SK-N-SH (cell line): ENCODE data around the gene ROBO4. TPM values are rescaled to one million over a fixed set of nuclear protein-coding genes. Genes with fewer than 3 reads are reported as not detected.
A peak's percentile ranks its signal among the peaks of the same experiment; 100 is the strongest.

ENCODE experiments used
- CTCF ChIA-PET: fragments of 300-600, 350-600 bp; formaldehyde crosslinking; extraction: SDS; loops from one replicate; lab custom pipeline; 2021; lab: Yijun Ruan, JAX
- POLR2A ChIA-PET: fragments of 350-600 bp; sonication (Branson Sonifier 250); formaldehyde crosslinking; extraction: SDS; loops from one replicate; lab custom pipeline; 2020; ENCODE audit warnings: antibody characterized with exemption, inconsistent platforms; lab: Yijun Ruan, JAX
- DNase-seq: peaks from one replicate; pipeline ENCODE4 v3.0.0; 2012
- H2AFZ ChIP-seq: fragments of 200-600 bp; sonication (generic); 2 replicates; pipeline ENCODE4 v1.8.1; 2016; ENCODE audit warnings: antibody characterized with exemption, mild to moderate bottlenecking, low read depth
- H3F3A ChIP-seq: fragments of 200-600 bp; sonication (generic); replicated peaks from 2 replicates; pipeline ENCODE3; 2016; ENCODE audit warnings: antibody characterized with exemption, mild to moderate bottlenecking; ENCODE audit not compliant: insufficient read depth
- H3K27ac ChIP-seq, 2 experiments: fragments of 200-500 bp in 1 of 2; fragments of 200-600 bp in 1 of 2; sonication (Bioruptor generic) in 1 of 2; sonication (generic), shearing (Covaris generic) in 1 of 2; 2 replicates each; pipeline versions ENCODE4 v1.5.1 to v1.6.1; 2014 to 2016; ENCODE audit warnings: low read depth in 2 of 2, inconsistent platforms in 1 of 2, low read length in 1 of 2, mild to moderate bottlenecking in 1 of 2, mixed read lengths in 1 of 2
- H3K27me3 ChIP-seq: fragments of 200-600 bp; sonication (generic), shearing (Covaris generic); 2 replicates; pipeline ENCODE4 v1.6.1; 2016; ENCODE audit warnings: mixed run types; ENCODE audit not compliant: insufficient read depth
- H3K36me3 ChIP-seq, 2 experiments: fragments of 200-500 bp in 1 of 2; fragments of 200-600 bp in 1 of 2; sonication (Bioruptor generic) in 1 of 2; sonication (generic) in 1 of 2; replicated peaks in 1 of 2; 2 replicates each; pipeline versions ENCODE3 to v1.5.1; 2014 to 2016; ENCODE audit warnings: low read length in 1 of 2, mild to moderate bottlenecking in 1 of 2; ENCODE audit not compliant: insufficient read depth in 2 of 2, control insufficient read depth in 1 of 2
- H3K4me1 ChIP-seq, 2 experiments: fragments of 200-500 bp in 1 of 2; fragments of 200-600 bp in 1 of 2; sonication (Bioruptor generic) in 1 of 2; sonication (generic), shearing (Covaris generic) in 1 of 2; 2 replicates each; pipeline versions ENCODE4 v1.5.1 to v1.6.1; 2014 to 2016; ENCODE audit warnings: low read depth in 1 of 2, low read length in 1 of 2, mixed run types in 1 of 2; ENCODE audit not compliant: insufficient read depth in 2 of 2, control insufficient read depth in 1 of 2
- H3K4me2 ChIP-seq: fragments of 200-600 bp; sonication (generic), shearing (Covaris generic); 2 replicates; pipeline ENCODE4 v1.6.1; 2017; ENCODE audit warnings: mixed run types
- H3K4me3 ChIP-seq, 2 experiments: fragments of 200-500 bp in 1 of 2; fragments of 200-600 bp in 1 of 2; sonication (Bioruptor generic) in 1 of 2; sonication (generic), shearing (Covaris generic) in 1 of 2; 2 replicates each; pipeline versions ENCODE4 v1.5.1 to v1.8.1; 2014 to 2016; ENCODE audit warnings: low read depth in 2 of 2, inconsistent platforms in 1 of 2, low read length in 1 of 2, mild to moderate bottlenecking in 1 of 2, mixed read lengths in 1 of 2, moderate library complexity in 1 of 2
- H3K79me2 ChIP-seq: fragments of 200-600 bp; sonication (generic); 2 replicates; pipeline ENCODE4 v1.8.1; 2017; ENCODE audit warnings: mild to moderate bottlenecking; ENCODE audit not compliant: insufficient read depth
- H3K9ac ChIP-seq: fragments of 200-600 bp; sonication (generic); 2 replicates; pipeline ENCODE4 v1.6.1; 2017; ENCODE audit warnings: mixed run types
- H3K9me2 ChIP-seq: fragments of 200-600 bp; sonication (generic); 2 replicates; pipeline ENCODE4 v1.6.1; 2017; ENCODE audit warnings: mixed run types
- H3K9me3 ChIP-seq: fragments of 200-600 bp; sonication (generic); 2 replicates; pipeline ENCODE4 v1.6.1; 2017; ENCODE audit warnings: mixed run types, mild to moderate bottlenecking, moderate library complexity
- H4K20me1 ChIP-seq: fragments of 200-600 bp; sonication (generic); 2 replicates; pipeline ENCODE4 v1.6.1; 2017; ENCODE audit warnings: mild to moderate bottlenecking, mixed run types; ENCODE audit not compliant: insufficient read depth
- ELF1 ChIP-seq: IDR thresholded peaks from 2 replicates; pipeline ENCODE4 v1.4.0; 2012
- EZH2phosphoT487 ChIP-seq: fragments of 200-600 bp; sonication (generic); IDR thresholded peaks from 2 replicates; pipeline ENCODE4 v1.6.1; 2017; ENCODE audit warnings: low read depth, mixed run types, mild to moderate bottlenecking, antibody characterized with exemption, moderate library complexity, borderline replicate concordance
- FOSL2 ChIP-seq: IDR thresholded peaks from 2 replicates; pipeline ENCODE4 v1.4.0; 2012; ENCODE audit warnings: low read depth, mild to moderate bottlenecking, moderate library complexity, borderline replicate concordance
- GABPA ChIP-seq: IDR thresholded peaks from 2 replicates; pipeline ENCODE4 v1.4.0; 2012; ENCODE audit warnings: low read depth, mild to moderate bottlenecking
- GATA2 ChIP-seq: sonication (generic); formaldehyde crosslinking; IDR thresholded peaks from 2 replicates; pipeline ENCODE4 v1.5.0; 2020; ENCODE audit warnings: mild to moderate bottlenecking, missing genetic modification reagents
- MEF2A ChIP-seq: IDR thresholded peaks from 2 replicates; pipeline ENCODE4 v1.4.0; 2012; ENCODE audit warnings: low read depth, borderline replicate concordance
- NFIC ChIP-seq: IDR thresholded peaks from 2 replicates; pipeline ENCODE4 v1.4.0; 2012; ENCODE audit warnings: borderline replicate concordance
- NRF1 ChIP-seq: IDR thresholded peaks from 2 replicates; pipeline ENCODE4 v1.6.1; 2012; ENCODE audit warnings: low read depth, mild to moderate bottlenecking, low read length
- POLR2AphosphoS5 ChIP-seq: IDR thresholded peaks from 2 replicates; pipeline ENCODE4 v1.6.1; 2012; ENCODE audit warnings: low read depth, low read length
- RAD21 ChIP-seq: IDR thresholded peaks from 2 replicates; pipeline ENCODE4 v1.6.1; 2012; ENCODE audit warnings: mild to moderate bottlenecking, low read length
- RCOR1 ChIP-seq: fragments of 150-350 bp; IDR thresholded peaks from 2 replicates; pipeline ENCODE4 v1.6.1; 2017; ENCODE audit warnings: antibody characterized with exemption, low read length
- RFX5 ChIP-seq: IDR thresholded peaks from 2 replicates; pipeline ENCODE4 v1.6.1; 2012; ENCODE audit warnings: mild to moderate bottlenecking, improper control_type of control experiment, low read length
- RXRA ChIP-seq: IDR thresholded peaks from 2 replicates; pipeline ENCODE4 v1.4.0; 2012; ENCODE audit warnings: low read depth, mild to moderate bottlenecking, borderline replicate concordance
- TCF12 ChIP-seq: IDR thresholded peaks from 2 replicates; pipeline ENCODE4 v1.4.0; 2012
- WGBS: methylation state at CpG from one replicate; pipeline ENCODE4 v1.1.6; 2017; ENCODE audit warnings: low lambda C conversion rate; 5-methylcytosine and 5-hydroxymethylcytosine counted together
- polyA plus RNA-seq, 3 experiments: library from polyadenylated mRNA; depleted of rRNA; stranded (reverse); fragments of >200 nt; gene quantifications; 2 replicates each; pipeline ENCODE4 v1.2.3, GENCODE V29; 2012
- TF ChIP-seq, protein P1 (sequence below): fragments of 150-350 bp; IDR thresholded peaks from 2 replicates; pipeline ENCODE4 v1.6.1; 2016; ENCODE audit warnings: mild to moderate bottlenecking, low read depth, low read length
- TF ChIP-seq, protein P2 (sequence below): IDR thresholded peaks from 2 replicates; pipeline ENCODE4 v1.6.1; 2012; ENCODE audit warnings: mild to moderate bottlenecking, low read depth, low read length, moderate library complexity
- TF ChIP-seq, protein P3 (sequence below): IDR thresholded peaks from 2 replicates; pipeline ENCODE4 v1.4.0; 2012; ENCODE audit warnings: low read depth, borderline replicate concordance

The ROBO4 gene
- polyA plus RNA-seq, 1 of the 3 experiments (the other 2 are of a cell fraction), result 0.95 TPM

GRCh38 chr11:124865181-124865901 lies 32.3 kb downstream of the ROBO4 start, which contains the start of gene ROBO3:
TSS of gene ROBO3 (plus strand) at chr11:124865432. CDS start at chr11:124865578, 146 bp downstream.
- Histone ChIP-seq H3K9me3 (no peaks in the 10 kb centered on the region), H4K20me1 (no peaks in the 10 kb centered on the region), H3K4me1 (peaks cover 4 to 32% of the 10 kb centered on the region in 2 experiments; a peak in 1 of 4 replicates), H3K4me2 (peak within 1 kb of the TSS; percentile 92), H3K27ac (no peak within 1 kb of the TSS), H3K27me3 (peaks cover 86% of the 10 kb centered on the region), H2AFZ (peak within 1 kb of the TSS; percentile 78; the same call in 1 of the 2 replicates), H3K4me3 (peak within 1 kb of the TSS; percentile 43 to 64), H3F3A (no peaks in the 10 kb centered on the region), H3K79me2 (no peaks in the 10 kb centered on the region), H3K9ac (no peak within 1 kb of the TSS), H3K36me3 (no peaks in the 10 kb centered on the region), H3K9me2 (no peaks in the 10 kb centered on the region)
- CTCF ChIA-PET, result interaction anchor here (0.8 to 7.4 kb wide), 41 partner anchors 9 to 464 kb away, joined by 3 to 220 read pairs (median 5); partner anchors contain the start of genes ESAM, MSANTD2, ROBO4 and SIAE
- POLR2A ChIA-PET, result interaction anchor here (0.6 to 1.1 kb wide), 2 partner anchors 192 to 229 kb away, joined by 3 to 4 read pairs; partner anchors contain the start of genes SIAE and SPA17
- 4% methylated on average over 33 of the region's 53 CpGs for WGBS
- DNase-seq, result peak; percentile 62
- TF ChIP-seq, protein P1, sequence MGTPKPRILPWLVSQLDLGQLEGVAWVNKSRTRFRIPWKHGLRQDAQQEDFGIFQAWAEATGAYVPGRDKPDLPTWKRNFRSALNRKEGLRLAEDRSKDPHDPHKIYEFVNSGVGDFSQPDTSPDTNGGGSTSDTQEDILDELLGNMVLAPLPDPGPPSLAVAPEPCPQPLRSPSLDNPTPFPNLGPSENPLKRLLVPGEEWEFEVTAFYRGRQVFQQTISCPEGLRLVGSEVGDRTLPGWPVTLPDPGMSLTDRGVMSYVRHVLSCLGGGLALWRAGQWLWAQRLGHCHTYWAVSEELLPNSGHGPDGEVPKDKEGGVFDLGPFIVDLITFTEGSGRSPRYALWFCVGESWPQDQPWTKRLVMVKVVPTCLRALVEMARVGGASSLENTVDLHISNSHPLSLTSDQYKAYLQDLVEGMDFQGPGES, result no peak
- TF ChIP-seq RAD21 (no peak), FOSL2 (no peak), GATA2 (CRISPR knock-in tag) (no peak), GABPA (no peak), NRF1 (no peak), ELF1 (no peak), EZH2phosphoT487 (no peak), TCF12 (no peak)

DNA sequence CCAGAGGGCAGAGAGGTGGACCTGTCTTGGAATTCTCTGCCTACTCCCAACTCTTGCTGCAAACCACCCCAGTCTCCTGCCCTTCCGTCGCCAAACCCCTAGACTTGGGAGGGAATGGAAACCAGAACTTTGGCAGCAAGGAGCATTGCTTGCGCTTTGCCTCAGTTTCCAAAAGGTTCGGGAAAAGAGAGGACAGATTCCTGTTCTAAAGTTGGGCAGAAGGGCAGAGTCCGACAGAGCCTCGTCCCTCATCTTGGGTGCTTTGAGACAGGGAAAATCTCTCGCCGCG lies 32.8 kb downstream of the ROBO4 start:
- H2AFZ ChIP-seq, result no peak overlapping the region
- CTCF ChIA-PET, result interaction anchor here (0.9 to 7.4 kb wide), 12 partner anchors 9 to 221 kb away, joined by 3 to 220 read pairs (median 19); partner anchors contain the start of genes ESAM, SIAE and SPA17
- POLR2A ChIA-PET, result no interaction called here
- no peaks in the 10 kb centered on the region for H3K36me3 ChIP-seq
- peak overlapping the region; percentile 92; the same call in 1 of the 2 replicates for H3K4me2 ChIP-seq
- H3K79me2 ChIP-seq, result no peaks in the 10 kb centered on the region
- no peaks in the 10 kb centered on the region for H3K9me3 ChIP-seq
- no peak overlapping the region for H3K4me3 ChIP-seq
- no peak overlapping the region for H3K27ac ChIP-seq
- H3F3A ChIP-seq, result no peaks in the 10 kb centered on the region
- DNase-seq, result no peak
- WGBS, result 3% methylated on average over 9 of the region's 9 CpGs
- no peaks in the 10 kb centered on the region for H4K20me1 ChIP-seq
- peaks cover 82% of the 10 kb centered on the region for H3K27me3 ChIP-seq
- H3K9me2 ChIP-seq, result no peaks in the 10 kb centered on the region
- H3K4me1 ChIP-seq, result peaks cover 4 to 32% of the 10 kb centered on the region in 2 experiments; a peak in 1 of 4 replicates
- no peak for TF ChIP-seq MEF2A
- TF ChIP-seq ELF1, result no peak
- no peak for TF ChIP-seq RFX5
- TF ChIP-seq, protein P2, sequence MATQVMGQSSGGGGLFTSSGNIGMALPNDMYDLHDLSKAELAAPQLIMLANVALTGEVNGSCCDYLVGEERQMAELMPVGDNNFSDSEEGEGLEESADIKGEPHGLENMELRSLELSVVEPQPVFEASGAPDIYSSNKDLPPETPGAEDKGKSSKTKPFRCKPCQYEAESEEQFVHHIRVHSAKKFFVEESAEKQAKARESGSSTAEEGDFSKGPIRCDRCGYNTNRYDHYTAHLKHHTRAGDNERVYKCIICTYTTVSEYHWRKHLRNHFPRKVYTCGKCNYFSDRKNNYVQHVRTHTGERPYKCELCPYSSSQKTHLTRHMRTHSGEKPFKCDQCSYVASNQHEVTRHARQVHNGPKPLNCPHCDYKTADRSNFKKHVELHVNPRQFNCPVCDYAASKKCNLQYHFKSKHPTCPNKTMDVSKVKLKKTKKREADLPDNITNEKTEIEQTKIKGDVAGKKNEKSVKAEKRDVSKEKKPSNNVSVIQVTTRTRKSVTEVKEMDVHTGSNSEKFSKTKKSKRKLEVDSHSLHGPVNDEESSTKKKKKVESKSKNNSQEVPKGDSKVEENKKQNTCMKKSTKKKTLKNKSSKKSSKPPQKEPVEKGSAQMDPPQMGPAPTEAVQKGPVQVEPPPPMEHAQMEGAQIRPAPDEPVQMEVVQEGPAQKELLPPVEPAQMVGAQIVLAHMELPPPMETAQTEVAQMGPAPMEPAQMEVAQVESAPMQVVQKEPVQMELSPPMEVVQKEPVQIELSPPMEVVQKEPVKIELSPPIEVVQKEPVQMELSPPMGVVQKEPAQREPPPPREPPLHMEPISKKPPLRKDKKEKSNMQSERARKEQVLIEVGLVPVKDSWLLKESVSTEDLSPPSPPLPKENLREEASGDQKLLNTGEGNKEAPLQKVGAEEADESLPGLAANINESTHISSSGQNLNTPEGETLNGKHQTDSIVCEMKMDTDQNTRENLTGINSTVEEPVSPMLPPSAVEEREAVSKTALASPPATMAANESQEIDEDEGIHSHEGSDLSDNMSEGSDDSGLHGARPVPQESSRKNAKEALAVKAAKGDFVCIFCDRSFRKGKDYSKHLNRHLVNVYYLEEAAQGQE, result no peak
- TF ChIP-seq GABPA, result no peak
- no peak for TF ChIP-seq POLR2AphosphoS5
- TF ChIP-seq, protein P1, result no peak
- no peak for TF ChIP-seq RXRA
- TF ChIP-seq NFIC, result no peak
- no peak for TF ChIP-seq RCOR1
- TF ChIP-seq, protein P3, sequence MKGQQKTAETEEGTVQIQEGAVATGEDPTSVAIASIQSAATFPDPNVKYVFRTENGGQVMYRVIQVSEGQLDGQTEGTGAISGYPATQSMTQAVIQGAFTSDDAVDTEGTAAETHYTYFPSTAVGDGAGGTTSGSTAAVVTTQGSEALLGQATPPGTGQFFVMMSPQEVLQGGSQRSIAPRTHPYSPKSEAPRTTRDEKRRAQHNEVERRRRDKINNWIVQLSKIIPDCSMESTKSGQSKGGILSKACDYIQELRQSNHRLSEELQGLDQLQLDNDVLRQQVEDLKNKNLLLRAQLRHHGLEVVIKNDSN, result no peak
- no peak overlapping the region for H3K9ac ChIP-seq
